HepG2 (cell line): Measurements from ENCODE around the gene SPATA33. TPM values are rescaled to one million over a fixed set of nuclear protein-coding genes. Genes with fewer than 3 reads are reported as not detected.

ENCODE experiments used
- ADNP ChIP-seq: sonication (generic); formaldehyde crosslinking; IDR thresholded peaks from 2 replicates; pipeline ENCODE4 v1.4.0; 2020; ENCODE audit warnings: missing genetic modification reagents
- ARID5B ChIP-seq: IDR thresholded peaks from 2 replicates; pipeline ENCODE4 v1.4.0; 2020; ENCODE audit warnings: mild to moderate bottlenecking, missing genetic modification reagents
- ATF7-NPFF ChIP-seq: sonication (generic); formaldehyde crosslinking; IDR thresholded peaks from 2 replicates; pipeline ENCODE4 v1.8.1; 2023; ENCODE audit warnings: mild to moderate bottlenecking, low read depth, missing genetic modification reagents, moderate library complexity
- CHCHD3 ChIP-seq: sonication (generic); formaldehyde crosslinking; IDR thresholded peaks from 2 replicates; pipeline ENCODE4 v1.8.0; 2022; ENCODE audit warnings: mild to moderate bottlenecking, missing genetic modification reagents, moderate library complexity
- CREBL2 ChIP-seq: sonication (generic); formaldehyde crosslinking; IDR thresholded peaks from 2 replicates; pipeline ENCODE4 v1.8.1; 2023; ENCODE audit warnings: missing genetic modification reagents, mild to moderate bottlenecking, borderline replicate concordance
- FOSL2 ChIP-seq: sonication (generic); formaldehyde crosslinking; IDR thresholded peaks from 2 replicates; pipeline ENCODE4 v1.4.0; 2020; ENCODE audit warnings: missing genetic modification reagents
- HNF4A ChIP-seq: sonication (generic); formaldehyde crosslinking; IDR thresholded peaks from 2 replicates; pipeline ENCODE4 v1.4.0; 2020; ENCODE audit warnings: missing genetic modification reagents
- JUND ChIP-seq: sonication (generic); formaldehyde crosslinking; IDR thresholded peaks from 2 replicates; pipeline ENCODE4 v1.8.0; 2022; ENCODE audit warnings: mild to moderate bottlenecking, missing genetic modification reagents
- MIER3 ChIP-seq: IDR thresholded peaks from 2 replicates; pipeline ENCODE4 v1.6.1; 2016; ENCODE audit warnings: missing compliant biosample characterization, borderline replicate concordance
- NFATC3 ChIP-seq: sonication (generic); formaldehyde crosslinking; IDR thresholded peaks from 2 replicates; pipeline ENCODE4 v1.5.1; 2020; ENCODE audit warnings: mild to moderate bottlenecking, missing genetic modification reagents
- NFE2L2 ChIP-seq: fragments of 150-350 bp; IDR thresholded peaks from 2 replicates; pipeline ENCODE4 v1.6.1; 2014; ENCODE audit warnings: low read length
- SSRP1 ChIP-seq: IDR thresholded peaks from 2 replicates; pipeline ENCODE4 v1.6.1; 2016; ENCODE audit warnings: control low read depth
- ZBTB46 ChIP-seq: sonication (generic); formaldehyde crosslinking; IDR thresholded peaks from 2 replicates; pipeline ENCODE4 v1.4.0; 2020; ENCODE audit warnings: mild to moderate bottlenecking, missing genetic modification reagents, borderline replicate concordance
- ZC3H13 ChIP-seq: sonication (generic); formaldehyde crosslinking; IDR thresholded peaks from 2 replicates; pipeline ENCODE4 v1.8.1; 2023; ENCODE audit warnings: mild to moderate bottlenecking, missing genetic modification reagents, moderate library complexity
- ZFAT ChIP-seq: sonication (generic); formaldehyde crosslinking; conservative IDR thresholded peaks from 2 replicates; pipeline ENCODE4 v1.8.1; 2023; ENCODE audit warnings: missing genetic modification reagents, inconsistent platforms
- ZFP62 ChIP-seq: sonication (generic); formaldehyde crosslinking; IDR thresholded peaks from 2 replicates; pipeline ENCODE4 v1.4.0; 2020; ENCODE audit warnings: missing genetic modification reagents
- ZNF136 ChIP-seq: sonication (generic); formaldehyde crosslinking; IDR thresholded peaks from 2 replicates; pipeline ENCODE4 v1.8.1; 2022; ENCODE audit warnings: low read depth, mild to moderate bottlenecking, moderate library complexity, missing genetic modification reagents
- ZNF264 ChIP-seq: sonication (generic); formaldehyde crosslinking; IDR thresholded peaks from 2 replicates; pipeline ENCODE4 v1.4.0; 2020; ENCODE audit warnings: missing genetic modification reagents
- ZNF343 ChIP-seq: sonication (generic); formaldehyde crosslinking; IDR thresholded peaks from 2 replicates; pipeline ENCODE4 v1.4.0; 2020; ENCODE audit warnings: mild to moderate bottlenecking, missing genetic modification reagents
- ZNF713 ChIP-seq: sonication (generic); formaldehyde crosslinking; IDR thresholded peaks from 2 replicates; pipeline ENCODE4 v1.4.0; 2020; ENCODE audit warnings: mild to moderate bottlenecking, missing genetic modification reagents
- polyA plus RNA-seq, 8 experiments: library from polyadenylated mRNA; depleted of rRNA in 3 of 8; stranded (reverse) in 7 of 8; unstranded in 1 of 8; fragments of >200 nt; fragmentation: Illumina TruSeq in 4 of 8; extraction: Trizol in 4 of 8; gene quantifications; 2 replicates each; pipeline versions ENCODE4 v1.2.1 to v1.2.3, GENCODE V29; 2011 to 2016; ENCODE audit warnings: low read depth in 4 of 8, missing spikeins in 1 of 8, mixed read lengths in 1 of 8; ENCODE audit not compliant: insufficient read depth in 1 of 8
- total RNA-seq, 5 experiments: library from RNA; depleted of rRNA; stranded (reverse); fragments of >200 nt; fragmentation: Illumina TruSeq; extraction: Trizol; gene quantifications; 2 replicates each; pipeline ENCODE4 v1.2.3, GENCODE V29; 2016; ENCODE audit warnings: low read depth in 1 of 5
- TF ChIP-seq, protein P1 (sequence below): sonication (generic); formaldehyde crosslinking; IDR thresholded peaks from 2 replicates; pipeline ENCODE4 v1.5.0; 2020; ENCODE audit warnings: mild to moderate bottlenecking, missing genetic modification reagents
- TF ChIP-seq, protein P2 (sequence below): sonication (generic); IDR thresholded peaks from 2 replicates; pipeline ENCODE4 v1.6.1; 2016; ENCODE audit warnings: low read depth, borderline replicate concordance

SPATA33 gene
- total and polyA plus RNA-seq, 2 of the 13 experiments (the other 11 are each of a cell fraction or from before 2014, with no cell fraction given) = 5.7 to 11.0 TPM

- TF ChIP-seq ARID5B (CRISPR knock-in tag) (no peak), SSRP1 (CRISPR knock-in tag) (no peak), ZNF713 (CRISPR knock-in tag) (no peak), JUND (CRISPR knock-in tag) (no peak), ZFAT (no peak), HNF4A (CRISPR knock-in tag) (no peak), FOSL2 (CRISPR knock-in tag) (peak; percentile 6; the same call in 1 of the 2 replicates), ZC3H13 (CRISPR knock-in tag) (no peak), MIER3 (CRISPR knock-in tag) (no peak), ATF7-NPFF (CRISPR knock-in tag) (peak; percentile 64; the same call in 1 of the 2 replicates), ZFP62 (CRISPR knock-in tag) (0 out of 2 replicates have a peak, but pooled peaks have one; percentile 13), ZBTB46 (CRISPR knock-in tag) (no peak), CREBL2 (CRISPR knock-in tag) (no peak; the same call in 1 of the 2 replicates), NFE2L2 (no peak), ZNF136 (no peak), ZNF343 (CRISPR knock-in tag) (peak; percentile 100), CHCHD3 (CRISPR knock-in tag) (no peak), ADNP (no peak), NFATC3 (CRISPR knock-in tag) (no peak), ZNF264 (CRISPR knock-in tag) (peak; percentile 34; the same call in 1 of the 2 replicates)
- TF ChIP-seq, protein P1, sequence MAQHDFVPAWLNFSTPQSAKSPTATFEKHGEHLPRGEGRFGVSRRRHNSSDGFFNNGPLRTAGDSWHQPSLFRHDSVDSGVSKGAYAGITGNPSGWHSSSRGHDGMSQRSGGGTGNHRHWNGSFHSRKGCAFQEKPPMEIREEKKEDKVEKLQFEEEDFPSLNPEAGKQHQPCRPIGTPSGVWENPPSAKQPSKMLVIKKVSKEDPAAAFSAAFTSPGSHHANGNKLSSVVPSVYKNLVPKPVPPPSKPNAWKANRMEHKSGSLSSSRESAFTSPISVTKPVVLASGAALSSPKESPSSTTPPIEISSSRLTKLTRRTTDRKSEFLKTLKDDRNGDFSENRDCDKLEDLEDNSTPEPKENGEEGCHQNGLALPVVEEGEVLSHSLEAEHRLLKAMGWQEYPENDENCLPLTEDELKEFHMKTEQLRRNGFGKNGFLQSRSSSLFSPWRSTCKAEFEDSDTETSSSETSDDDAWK (CRISPR knock-in tag) = no peak
- TF ChIP-seq, protein P2, sequence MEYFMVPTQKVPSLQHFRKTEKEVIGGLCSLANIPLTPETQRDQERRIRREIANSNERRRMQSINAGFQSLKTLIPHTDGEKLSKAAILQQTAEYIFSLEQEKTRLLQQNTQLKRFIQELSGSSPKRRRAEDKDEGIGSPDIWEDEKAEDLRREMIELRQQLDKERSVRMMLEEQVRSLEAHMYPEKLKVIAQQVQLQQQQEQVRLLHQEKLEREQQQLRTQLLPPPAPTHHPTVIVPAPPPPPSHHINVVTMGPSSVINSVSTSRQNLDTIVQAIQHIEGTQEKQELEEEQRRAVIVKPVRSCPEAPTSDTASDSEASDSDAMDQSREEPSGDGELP = peak; percentile 22; the same call in 1 of the 2 replicates
Observed at GRCh38 chr16:89701425-89702406, 44.1 kb downstream of the SPATA33 start, which contains the start of gene SPATA2L (continued).
